ENCODE data around the gene HDAC11. TPM values are rescaled to one million over a fixed set of nuclear protein-coding genes. Genes with fewer than 3 reads are reported as not detected.

HDAC11 gene
- total and polyA plus RNA-seq, 10 of the 15 experiments (the other 5 are each of a cell fraction or from before 2014, with no cell fraction given) = 0.04 to 0.76 (median 0.22) TPM; not detected in 1

DNA sequence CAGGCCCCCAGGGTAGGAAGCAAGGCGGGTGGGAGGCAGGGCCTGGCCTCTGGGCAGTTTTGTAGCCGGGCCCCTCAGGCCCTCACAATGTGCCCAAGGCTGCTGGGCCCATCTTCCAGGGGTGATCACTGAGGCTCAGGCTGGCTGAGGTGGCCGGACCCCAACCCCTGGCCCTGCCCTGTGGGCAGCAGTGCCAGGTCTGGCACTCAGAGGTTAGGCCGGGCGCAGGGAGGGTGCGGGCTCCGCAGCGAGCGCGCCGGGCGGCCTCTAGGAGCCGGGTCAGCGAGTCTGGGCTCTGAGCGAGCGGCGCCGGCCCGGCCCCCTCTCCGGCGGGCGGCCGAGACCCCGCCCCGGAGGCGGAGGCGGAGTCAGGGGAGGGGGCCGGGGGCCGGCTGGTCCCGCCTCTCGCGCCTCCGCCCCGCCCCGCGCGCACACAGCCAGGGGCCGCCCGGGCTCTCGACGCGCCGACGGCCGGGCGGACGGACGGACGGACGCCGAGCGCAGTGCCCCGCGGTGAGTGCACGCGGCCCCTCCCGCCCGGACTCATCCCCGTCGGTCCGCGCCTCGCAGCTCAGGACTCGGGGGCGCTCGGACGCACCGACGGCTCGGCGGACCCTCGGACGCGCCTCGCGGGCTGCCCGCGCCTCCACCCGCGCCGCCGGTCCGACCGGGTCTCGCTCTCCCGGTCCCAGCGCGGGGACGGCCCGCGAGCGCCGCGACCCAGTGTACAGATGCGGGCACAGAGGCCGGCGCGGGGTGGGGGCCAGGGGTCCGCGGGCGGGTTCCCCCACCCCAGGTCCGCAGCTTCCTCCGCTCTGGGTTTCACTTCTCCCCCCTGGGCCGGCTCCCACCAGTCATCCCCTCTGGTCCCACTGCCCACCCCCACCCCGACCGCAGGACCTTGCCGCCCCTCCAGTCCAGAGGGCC lies 68.9 kb downstream of the HDAC11 start, which contains the start of gene FBLN2:
Gene FBLN2, plus strand, starts transcription at position 430 of the 927 bp plus-strand sequence. CDS start 21,231 bp downstream, outside the sequence.
- Histone ChIP-seq H2AFZ (ENCODE audit: control insufficient read depth, low read depth, low read length) (no peak within 1 kb of the TSS), H3K4me3 (no peak within 1 kb of the TSS), H3K36me3 (ENCODE audit: control insufficient read depth in 2 of 2, insufficient read depth in 2 of 2, low read length in 1 of 2) (no peaks in the 10 kb centered on the region), H3K27me3 (replicated peaks in 1 of 2; ENCODE audit: control insufficient read depth in 2 of 2, insufficient read depth in 2 of 2, low read length in 1 of 2) (peaks cover 5 to 11% of the 10 kb centered on the region in 2 experiments), H3K27ac (ENCODE audit: control insufficient read depth, insufficient read depth) (no peak within 1 kb of the TSS), H4K20me1 (ENCODE audit: control insufficient read depth, insufficient read depth) (no peaks in the 10 kb centered on the region; the same call in 1 of the 2 replicates), H3K9me3 (replicated peaks; ENCODE audit: control insufficient read depth, insufficient read depth, low read length) (no peaks in the 10 kb centered on the region), H3K9ac (ENCODE audit: control insufficient read depth, insufficient read depth, low read length) (no peak within 1 kb of the TSS), H3K79me2 (ENCODE audit: control insufficient read depth, insufficient read depth, low read length) (no peaks in the 10 kb centered on the region), H3K4me1 (ENCODE audit: control insufficient read depth, insufficient read depth, low read length) (no peaks in the 10 kb centered on the region), H3K4me2 (ENCODE audit: control insufficient read depth, insufficient read depth) (no peak within 1 kb of the TSS)
- ChIA-PET POLR2A (no interaction called here), SMC1A (ENCODE audit: uncharacterized antibody, unreplicated experiment) (no interaction called here), CTCF (no interaction called here), RAD21 (ENCODE audit: unreplicated experiment) (no interaction called here)
- no peak for FAIRE-seq
- TF ChIP-seq SUZ12 (IDR thresholded peaks at IDR 0.05; ENCODE audit: unreplicated experiment) = peak; percentile 68
- TF ChIP-seq, protein P1, sequence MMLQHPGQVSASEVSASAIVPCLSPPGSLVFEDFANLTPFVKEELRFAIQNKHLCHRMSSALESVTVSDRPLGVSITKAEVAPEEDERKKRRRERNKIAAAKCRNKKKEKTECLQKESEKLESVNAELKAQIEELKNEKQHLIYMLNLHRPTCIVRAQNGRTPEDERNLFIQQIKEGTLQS (IDR thresholded peaks at IDR 0.05; ENCODE audit: borderline replicate concordance, extremely low read depth, low read depth, low read length) = no peak
- in situ Hi-C loops (cut with MboI) (no loop called here), intact Hi-C loops (cut with micrococcal nuclease; ENCODE audit: unreplicated experiment) (no loop called here)
- WGBS (ENCODE audit: insufficient coverage, insufficient replicate concordance, low lambda C conversion rate, missing lambda C conversion rate) = 16% methylated on average over 19 of the region's 107 CpGs
- no peak for ATAC-seq
- BruUV-seq (replicated peaks) = no TSS peak
- no peak for DNase-seq (ENCODE audit: low read depth, low spot score)

DNA sequence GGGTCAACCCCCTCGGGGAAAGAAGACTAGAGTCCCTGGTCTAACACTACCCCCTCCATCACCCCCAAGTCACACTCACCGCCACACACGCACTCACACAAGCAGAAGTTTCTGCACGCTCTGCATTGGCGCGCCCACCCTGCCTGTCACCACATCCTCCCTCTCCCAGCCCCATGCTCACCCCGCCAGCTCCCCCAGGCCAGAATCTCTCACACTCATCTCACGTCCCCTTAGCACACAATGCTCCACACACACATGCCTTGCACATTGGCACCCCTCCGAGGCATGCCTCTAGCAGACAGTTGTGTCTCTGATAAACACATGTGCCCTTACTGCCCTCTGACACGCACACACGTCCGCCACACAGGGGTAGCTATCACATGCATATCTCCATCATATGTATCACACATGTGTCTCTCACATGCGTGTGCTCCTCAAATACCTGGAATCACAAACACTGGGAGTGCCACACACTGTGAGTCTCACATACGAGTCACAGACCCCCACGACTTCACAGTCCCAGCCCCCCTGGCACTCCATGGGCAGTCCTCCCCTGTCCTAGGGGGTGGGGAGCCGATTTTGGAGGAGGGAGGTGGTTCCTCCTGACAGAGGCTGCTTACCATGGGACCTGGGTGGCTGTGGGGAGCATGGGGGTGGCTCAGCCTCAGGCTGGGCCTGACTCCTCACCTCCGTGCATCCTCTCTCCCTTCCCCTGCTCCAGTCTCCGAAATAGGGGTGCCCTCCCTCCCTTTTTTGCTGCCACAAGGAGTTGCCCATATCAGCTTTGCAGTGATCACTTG lies 69.7 kb downstream of the HDAC11 start:
- no peak overlapping the region for H3K4me3 ChIP-seq
- H3K4me2 ChIP-seq (ENCODE audit: control insufficient read depth, insufficient read depth) = no peak overlapping the region
- H3K36me3 ChIP-seq (ENCODE audit: control insufficient read depth in 2 of 2, insufficient read depth in 2 of 2, low read length in 1 of 2) = no peaks in the 10 kb centered on the region
- FAIRE-seq (no peak), DNase-seq (ENCODE audit: low read depth, low spot score) (no peak), ATAC-seq (no peak)
- no peak overlapping the region for H3K9ac ChIP-seq (ENCODE audit: control insufficient read depth, insufficient read depth, low read length)
- no peaks in the 10 kb centered on the region for H3K4me1 ChIP-seq (ENCODE audit: control insufficient read depth, insufficient read depth, low read length)
- RAD21 ChIA-PET (ENCODE audit: unreplicated experiment) = no interaction called here
- SMC1A ChIA-PET (ENCODE audit: uncharacterized antibody, unreplicated experiment) = no interaction called here
- no peaks in the 10 kb centered on the region for H3K79me2 ChIP-seq (ENCODE audit: control insufficient read depth, insufficient read depth, low read length)
- BruUV-seq (replicated peaks) = no TSS peak
- no peaks in the 10 kb centered on the region; the same call in 1 of the 2 replicates for H4K20me1 ChIP-seq (ENCODE audit: control insufficient read depth, insufficient read depth)
- 41% methylated on average over 18 of the region's 18 CpGs for WGBS (ENCODE audit: insufficient coverage, insufficient replicate concordance, low lambda C conversion rate, missing lambda C conversion rate)
- H3K27me3 ChIP-seq (replicated peaks in 1 of 2; ENCODE audit: control insufficient read depth in 2 of 2, insufficient read depth in 2 of 2, low read length in 1 of 2) = peaks cover 5 to 11% of the 10 kb centered on the region in 2 experiments
- H3K9me3 ChIP-seq (replicated peaks; ENCODE audit: control insufficient read depth, insufficient read depth, low read length) = no peaks in the 10 kb centered on the region
- POLR2A ChIA-PET = no interaction called here
- CTCF ChIA-PET = interaction anchor here (0.6 kb wide), 1 partner anchor 456 kb away, joined by 3 read pairs; no protein-coding TSS in a partner anchor
- H3K27ac ChIP-seq (ENCODE audit: control insufficient read depth, insufficient read depth) = no peak overlapping the region
- in situ Hi-C loops (cut with MboI) (no loop called here), intact Hi-C loops (cut with micrococcal nuclease; ENCODE audit: unreplicated experiment) (no loop called here)
- H2AFZ ChIP-seq (ENCODE audit: control insufficient read depth, low read depth, low read length) = no peak overlapping the region
- TF ChIP-seq FOS (IDR thresholded peaks at IDR 0.05; ENCODE audit: borderline replicate concordance, extremely low read depth, insufficient read length) = no peak
- no peak for TF ChIP-seq TAF1 (IDR thresholded peaks at IDR 0.05; ENCODE audit: borderline replicate concordance, low read depth, low read length)
- TF ChIP-seq CBX5 (IDR thresholded peaks at IDR 0.05; ENCODE audit: low read depth) = no peak
- TF ChIP-seq, protein P2, sequence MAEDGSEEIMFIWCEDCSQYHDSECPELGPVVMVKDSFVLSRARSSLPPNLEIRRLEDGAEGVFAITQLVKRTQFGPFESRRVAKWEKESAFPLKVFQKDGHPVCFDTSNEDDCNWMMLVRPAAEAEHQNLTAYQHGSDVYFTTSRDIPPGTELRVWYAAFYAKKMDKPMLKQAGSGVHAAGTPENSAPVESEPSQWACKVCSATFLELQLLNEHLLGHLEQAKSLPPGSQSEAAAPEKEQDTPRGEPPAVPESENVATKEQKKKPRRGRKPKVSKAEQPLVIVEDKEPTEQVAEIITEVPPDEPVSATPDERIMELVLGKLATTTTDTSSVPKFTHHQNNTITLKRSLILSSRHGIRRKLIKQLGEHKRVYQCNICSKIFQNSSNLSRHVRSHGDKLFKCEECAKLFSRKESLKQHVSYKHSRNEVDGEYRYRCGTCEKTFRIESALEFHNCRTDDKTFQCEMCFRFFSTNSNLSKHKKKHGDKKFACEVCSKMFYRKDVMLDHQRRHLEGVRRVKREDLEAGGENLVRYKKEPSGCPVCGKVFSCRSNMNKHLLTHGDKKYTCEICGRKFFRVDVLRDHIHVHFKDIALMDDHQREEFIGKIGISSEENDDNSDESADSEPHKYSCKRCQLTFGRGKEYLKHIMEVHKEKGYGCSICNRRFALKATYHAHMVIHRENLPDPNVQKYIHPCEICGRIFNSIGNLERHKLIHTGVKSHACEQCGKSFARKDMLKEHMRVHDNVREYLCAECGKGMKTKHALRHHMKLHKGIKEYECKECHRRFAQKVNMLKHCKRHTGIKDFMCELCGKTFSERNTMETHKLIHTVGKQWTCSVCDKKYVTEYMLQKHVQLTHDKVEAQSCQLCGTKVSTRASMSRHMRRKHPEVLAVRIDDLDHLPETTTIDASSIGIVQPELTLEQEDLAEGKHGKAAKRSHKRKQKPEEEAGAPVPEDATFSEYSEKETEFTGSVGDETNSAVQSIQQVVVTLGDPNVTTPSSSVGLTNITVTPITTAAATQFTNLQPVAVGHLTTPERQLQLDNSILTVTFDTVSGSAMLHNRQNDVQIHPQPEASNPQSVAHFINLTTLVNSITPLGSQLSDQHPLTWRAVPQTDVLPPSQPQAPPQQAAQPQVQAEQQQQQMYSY (CRISPR knock-in tag; IDR thresholded peaks at IDR 0.05) = no peak
- TF ChIP-seq KLF5 (IDR thresholded peaks at IDR 0.05; ENCODE audit: partially characterized antibody) = no peak
- no peak for TF ChIP-seq NFYB (IDR thresholded peaks at IDR 0.05; ENCODE audit: insufficient read depth, low read depth, low read length)
